Erythroblast (primary cell): Measurements from ENCODE around the gene ADGRD2.

Experiments
- DNase-seq, 2 experiments: peaks; one replicate each; lab custom pipeline; 2025; lab: John Stamatoyannopoulos, UW
- GATA1 ChIP-seq: IDR thresholded peaks from 2 replicates; pipeline ENCODE4 v1.6.1; 2011; ENCODE audit warnings: low read depth, mild to moderate bottlenecking, control low read depth, low read length, moderate library complexity
- POLR2A ChIP-seq: IDR thresholded peaks from 2 replicates; pipeline ENCODE4 v1.6.1; 2011; ENCODE audit warnings: mild to moderate bottlenecking, low read length

Gene ADGRD2, protein sequence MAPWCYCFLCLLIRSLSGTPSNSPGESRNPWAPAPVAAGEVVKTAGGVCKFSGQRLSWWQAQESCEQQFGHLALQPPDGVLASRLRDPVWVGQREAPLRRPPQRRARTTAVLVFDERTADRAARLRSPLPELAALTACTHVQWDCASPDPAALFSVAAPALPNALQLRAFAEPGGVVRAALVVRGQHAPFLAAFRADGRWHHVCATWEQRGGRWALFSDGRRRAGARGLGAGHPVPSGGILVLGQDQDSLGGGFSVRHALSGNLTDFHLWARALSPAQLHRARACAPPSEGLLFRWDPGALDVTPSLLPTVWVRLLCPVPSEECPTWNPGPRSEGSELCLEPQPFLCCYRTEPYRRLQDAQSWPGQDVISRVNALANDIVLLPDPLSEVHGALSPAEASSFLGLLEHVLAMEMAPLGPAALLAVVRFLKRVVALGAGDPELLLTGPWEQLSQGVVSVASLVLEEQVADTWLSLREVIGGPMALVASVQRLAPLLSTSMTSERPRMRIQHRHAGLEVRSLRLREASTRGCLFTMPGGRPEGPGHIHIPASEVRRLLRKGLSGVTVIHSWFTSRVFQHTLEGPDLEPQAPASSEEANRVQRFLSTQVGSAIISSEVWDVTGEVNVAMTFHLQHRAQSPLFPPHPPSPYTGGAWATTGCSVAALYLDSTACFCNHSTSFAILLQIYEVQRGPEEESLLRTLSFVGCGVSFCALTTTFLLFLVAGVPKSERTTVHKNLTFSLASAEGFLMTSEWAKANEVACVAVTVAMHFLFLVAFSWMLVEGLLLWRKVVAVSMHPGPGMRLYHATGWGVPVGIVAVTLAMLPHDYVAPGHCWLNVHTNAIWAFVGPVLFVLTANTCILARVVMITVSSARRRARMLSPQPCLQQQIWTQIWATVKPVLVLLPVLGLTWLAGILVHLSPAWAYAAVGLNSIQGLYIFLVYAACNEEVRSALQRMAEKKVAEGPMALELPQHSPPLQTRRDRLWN

DNA sequence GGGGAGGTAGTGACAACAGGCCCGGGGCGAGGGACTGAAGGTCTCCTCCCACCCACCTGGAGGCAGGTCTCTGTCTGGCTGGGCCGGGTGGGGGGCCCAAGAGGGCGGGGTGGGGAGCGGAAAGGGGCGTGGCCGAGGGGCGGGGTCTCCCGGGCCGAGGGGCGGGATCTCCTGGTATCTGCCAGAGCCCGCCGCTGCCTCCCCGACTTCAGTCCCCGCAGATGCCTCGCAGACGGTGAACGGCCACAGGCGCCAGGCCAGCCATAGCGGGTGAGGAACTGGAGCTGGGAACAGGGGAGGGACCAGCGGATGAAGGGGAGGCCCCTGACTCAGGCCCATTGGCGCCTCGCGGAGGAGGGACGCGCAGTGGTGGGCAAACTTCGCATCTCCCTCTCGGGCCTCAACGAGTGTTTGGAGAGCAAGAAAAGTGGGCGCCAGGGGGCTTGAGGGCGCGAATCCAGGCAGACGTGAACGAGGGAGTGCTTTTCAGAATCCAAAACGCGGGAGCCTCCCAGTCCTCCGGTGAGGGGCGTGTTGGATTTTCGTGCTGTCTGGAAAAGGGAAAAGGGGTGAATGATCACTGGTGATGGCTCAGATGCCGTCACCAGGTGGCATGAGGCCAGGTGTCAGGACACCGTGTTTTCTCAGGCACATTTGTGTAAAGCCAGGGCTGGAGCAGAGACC lies at the start of gene ADGRD2:
ADGRD2 (plus strand) TSS at position 211 of the 684 bp plus-strand sequence. CDS start 1,216 bp downstream, outside the sequence.
- TF ChIP-seq POLR2A (no peak), GATA1 (no peak)
- peak; percentile 25 to 27 for DNase-seq

DNA sequence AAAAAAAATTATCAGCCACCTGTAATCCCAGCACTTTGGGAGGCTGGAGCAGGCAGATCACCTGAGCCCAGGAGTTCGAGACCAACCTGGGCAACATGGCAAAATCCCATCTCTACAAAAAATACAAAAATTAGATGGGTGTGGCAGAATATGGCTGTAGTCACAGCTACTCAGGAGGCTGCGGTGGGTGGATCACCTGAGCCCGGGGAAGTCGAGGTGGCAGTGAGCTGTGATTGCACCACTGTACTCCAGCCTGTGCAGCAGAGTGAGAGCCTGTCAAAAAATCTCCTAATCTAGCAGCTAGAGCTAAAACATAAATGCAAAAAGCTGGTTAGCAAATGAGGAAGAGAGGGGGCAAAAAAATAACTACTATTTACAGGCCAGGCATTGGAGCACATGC lies 47.0 kb upstream of the ADGRD2 start:
- TF ChIP-seq POLR2A (no peak), GATA1 (no peak)

DNA sequence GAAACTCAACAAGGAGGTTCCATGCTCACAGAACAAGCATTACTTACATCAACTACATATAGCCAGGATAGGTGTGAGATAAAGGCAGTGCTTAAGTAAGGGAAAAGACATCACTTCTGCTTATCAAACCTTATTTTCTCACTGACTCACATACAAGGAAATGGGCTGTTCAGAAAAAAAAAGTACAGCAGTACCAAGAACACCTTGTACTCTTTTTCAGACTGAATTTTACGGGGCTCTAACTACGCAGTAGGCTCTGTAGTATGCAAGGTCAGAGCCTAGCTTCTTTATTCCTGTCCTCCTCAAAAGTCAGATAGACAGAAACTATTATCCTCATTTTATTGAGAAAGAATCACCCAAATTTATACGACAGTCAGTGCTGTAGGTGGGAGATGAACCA lies 40.8 kb upstream of the ADGRD2 start:
- DNase-seq: no peak
- no peak for TF ChIP-seq POLR2A
- TF ChIP-seq GATA1: no peak

More for the DNA sequence above, 47.0 kb upstream of the ADGRD2 start:
- DNase-seq: no peak

DNA sequence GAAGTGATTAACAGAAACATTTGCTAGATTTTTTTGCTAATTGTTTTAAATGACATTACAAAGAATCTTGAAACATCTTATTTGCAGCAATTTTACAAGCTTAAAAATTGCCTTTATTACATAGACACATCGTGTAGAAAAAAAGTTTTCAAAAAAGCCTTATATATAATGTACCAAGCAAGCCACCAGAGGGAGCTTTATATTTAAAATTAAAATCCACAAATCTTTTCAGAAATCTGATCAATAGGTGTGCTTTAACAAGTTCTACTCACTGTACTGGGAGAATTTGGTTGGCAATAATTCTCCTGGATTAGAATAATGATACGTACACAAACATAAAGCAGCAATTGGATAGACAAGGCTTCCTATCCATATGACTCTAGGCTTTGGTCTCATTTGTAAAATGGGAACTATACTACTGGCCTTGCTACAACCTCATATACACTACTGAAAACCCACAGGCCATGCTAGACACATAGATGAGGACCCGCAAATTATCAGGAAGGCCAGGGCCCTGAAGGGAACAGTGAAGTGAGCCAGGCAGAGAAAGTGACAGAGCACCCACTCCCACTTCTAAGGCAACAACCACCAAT lies 39.8 kb upstream of the ADGRD2 start:
- peak in 1 of 2 experiments; percentile 14 for DNase-seq

DNA sequence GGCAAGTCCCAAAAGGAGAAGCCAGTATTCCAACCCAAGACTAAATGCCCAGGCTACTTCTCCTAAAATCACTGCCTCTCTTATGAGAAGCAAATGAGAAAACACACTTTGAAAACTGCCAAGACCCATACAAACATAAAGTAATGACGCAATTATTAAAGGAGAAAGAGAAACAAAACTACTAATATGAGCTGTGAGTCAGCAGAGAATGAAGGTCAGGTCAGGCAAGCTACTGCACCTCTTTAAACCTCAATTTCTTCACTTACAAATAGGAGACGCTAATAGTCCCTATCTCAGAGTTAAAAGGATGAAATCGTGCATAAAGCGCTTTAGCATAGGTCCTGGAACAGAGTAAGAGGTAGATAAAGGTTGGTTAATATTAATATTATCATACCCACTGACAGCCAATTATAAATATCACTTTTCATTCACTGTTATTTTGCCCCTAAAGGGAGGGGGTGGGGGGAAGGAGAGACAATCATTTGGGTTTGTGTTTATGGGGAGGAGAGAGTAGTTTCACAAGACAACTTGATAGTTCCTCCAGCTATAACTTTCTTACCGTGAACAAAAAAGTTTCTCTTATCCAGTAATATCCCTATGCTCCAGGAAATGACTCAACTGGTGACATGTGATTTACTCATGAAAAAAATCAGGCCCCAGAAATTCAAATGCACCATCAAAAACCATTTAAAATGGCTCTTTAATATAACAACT lies 38.6 kb upstream of the ADGRD2 start:
- TF ChIP-seq POLR2A (no peak), GATA1 (no peak)
- peak in 1 of 2 experiments; percentile 8 for DNase-seq

More for the DNA sequence above, 39.8 kb upstream of the ADGRD2 start:
- TF ChIP-seq POLR2A (no peak), GATA1 (no peak)

DNA sequence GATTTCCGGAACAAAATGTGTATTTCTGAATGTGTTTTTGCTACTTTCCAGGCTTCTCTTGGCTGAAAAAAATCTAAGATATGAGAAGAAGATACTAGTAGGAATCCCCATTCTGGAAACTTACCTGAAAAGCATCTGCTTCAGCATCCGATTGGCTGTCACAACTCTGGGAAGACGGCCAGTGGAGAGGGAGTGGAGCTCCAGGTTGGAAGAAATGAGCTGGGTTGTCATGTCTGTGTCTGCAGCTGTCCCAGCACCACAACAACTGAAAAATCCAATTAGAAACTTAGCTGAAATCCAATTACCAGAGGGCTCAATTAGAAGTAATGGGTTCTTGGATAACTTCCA lies 38.0 kb upstream of the ADGRD2 start:
- no peak for TF ChIP-seq POLR2A
- TF ChIP-seq GATA1: no peak
- no peak for DNase-seq

DNA sequence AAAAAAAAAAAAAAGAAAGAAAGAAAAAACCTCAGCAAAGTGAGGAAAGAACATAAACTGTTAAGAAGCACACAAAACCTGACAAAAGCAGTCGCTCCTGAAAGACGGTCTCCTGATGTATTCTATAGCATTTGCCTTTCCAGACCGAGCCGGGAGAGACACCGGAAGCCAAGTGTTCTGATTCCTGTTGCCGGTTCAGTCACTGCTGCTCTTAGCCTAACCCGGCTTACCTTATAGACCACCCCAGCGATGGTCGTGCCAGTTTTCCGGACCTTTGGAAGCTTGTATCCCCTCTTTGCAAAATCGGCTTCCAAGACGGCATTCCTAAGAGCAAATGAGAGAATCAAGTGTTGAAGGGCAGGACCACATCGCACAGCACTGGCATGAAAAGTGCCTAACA lies 35.6 kb upstream of the ADGRD2 start:
- TF ChIP-seq POLR2A: no peak
- no peak for TF ChIP-seq GATA1
- no peak for DNase-seq

DNA sequence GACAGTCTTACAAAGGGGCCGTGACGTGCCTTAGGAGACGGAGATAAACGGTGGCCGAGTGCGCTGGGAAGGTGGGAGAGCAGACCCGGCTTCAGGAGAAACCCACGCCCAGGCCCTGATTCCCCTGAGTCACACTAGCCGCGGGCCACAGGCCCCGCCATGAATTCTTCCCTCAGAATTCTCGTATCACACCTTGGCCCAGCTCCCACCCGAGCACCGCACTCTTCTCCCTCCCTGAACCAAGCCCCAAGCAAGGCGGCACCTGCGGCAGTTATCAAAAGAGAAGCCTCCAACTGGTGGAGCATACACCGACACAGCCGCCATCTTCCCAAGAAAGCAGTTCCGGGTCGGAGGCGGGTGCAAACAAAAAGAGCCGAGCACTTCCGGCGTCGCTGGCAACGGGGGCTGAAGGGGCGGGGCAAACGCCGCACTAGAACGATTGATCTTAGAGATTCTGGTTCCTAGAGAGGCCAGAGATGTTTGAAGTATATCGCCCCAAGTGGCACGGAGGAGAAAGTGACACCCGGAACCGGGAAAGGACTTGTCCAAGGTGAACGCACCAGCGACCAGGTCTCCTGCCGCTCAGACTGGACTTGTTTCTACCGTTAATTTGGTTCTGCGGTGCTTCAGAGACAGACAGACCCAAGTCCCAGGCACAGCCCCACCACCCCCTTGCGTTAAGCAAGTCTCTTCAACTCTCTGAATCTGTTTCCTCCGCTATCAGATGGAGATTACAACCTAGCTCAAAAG lies 35.0 kb upstream of the ADGRD2 start, which contains the start of gene PSMB7:
PSMB7 (minus strand) TSS at position 341 of the 750 bp plus-strand sequence; CDS start at position 324, 17 bp downstream.
- TF ChIP-seq POLR2A (peak; percentile 80), GATA1 (no peak)
- DNase-seq: peak; percentile 99

DNA sequence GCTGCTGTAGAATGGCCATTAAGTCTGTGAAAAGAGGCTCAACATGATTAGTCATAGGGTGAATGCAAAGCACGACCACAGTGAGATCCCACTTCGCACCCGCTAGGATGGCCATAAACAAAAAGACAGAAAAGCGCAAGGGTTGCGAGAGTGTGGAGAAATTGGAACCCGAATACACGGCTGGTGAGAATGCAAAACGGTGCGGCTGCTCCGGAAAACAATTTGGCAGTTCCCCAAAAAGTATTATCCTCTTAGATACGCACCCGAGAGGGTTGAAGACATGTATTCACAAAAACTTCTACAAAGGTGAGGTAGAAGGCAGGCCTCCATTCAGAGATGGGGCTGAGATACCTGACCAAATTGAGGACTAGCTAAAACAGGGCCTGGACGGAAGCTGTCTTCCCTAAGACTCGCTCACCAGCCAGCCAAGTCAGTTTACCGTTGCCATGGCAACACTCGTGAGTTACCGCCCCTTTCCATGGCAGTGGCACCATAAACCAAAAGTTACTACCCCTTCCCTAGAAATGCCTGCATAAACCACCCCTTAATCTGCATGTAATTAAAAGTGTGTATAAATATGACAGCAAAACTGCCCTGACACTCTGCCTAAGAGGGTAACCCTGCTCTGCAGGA lies 34.3 kb upstream of the ADGRD2 start:
- TF ChIP-seq GATA1 (no peak), POLR2A (no peak)
- DNase-seq: peak; percentile 26 to 33

DNA sequence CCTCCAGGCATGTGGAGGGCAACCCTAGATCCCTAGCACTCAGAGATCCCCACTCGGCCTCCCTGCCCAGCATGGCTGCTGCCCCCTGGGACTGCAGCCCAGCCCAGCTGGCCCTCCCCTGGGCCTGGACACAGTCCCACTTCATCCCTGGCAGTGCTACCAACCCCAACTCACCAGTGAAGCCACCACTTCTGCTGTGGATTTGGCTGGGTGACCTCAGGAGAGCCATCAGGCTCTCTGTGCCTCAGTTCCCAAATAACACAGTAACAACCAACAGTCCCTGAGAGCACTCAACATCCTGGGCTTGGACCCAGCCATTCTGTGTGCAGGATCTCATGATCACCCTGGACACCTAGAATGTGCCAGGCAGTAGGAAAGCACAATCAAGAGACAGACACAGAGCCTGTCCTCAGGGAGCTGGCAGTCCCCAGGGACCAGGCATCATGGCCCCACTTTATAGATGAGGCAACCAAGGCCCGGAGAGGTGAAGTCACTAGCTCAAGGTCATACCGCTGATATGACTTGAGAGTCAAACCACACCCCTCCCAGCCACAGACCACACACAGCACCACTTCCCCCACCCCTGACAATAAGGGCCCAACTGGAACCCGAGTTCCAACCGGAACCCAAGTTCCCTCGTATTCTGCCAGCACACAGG lies 30.3 kb upstream of the ADGRD2 start:
- no peak for DNase-seq

More for the DNA sequence above, 30.3 kb upstream of the ADGRD2 start:
- TF ChIP-seq POLR2A: no peak
- TF ChIP-seq GATA1: no peak
